Ishikawa (cell line): Measurements from ENCODE around the gene CYYR1.

ENCODE experiments used
- CEBPB ChIP-seq: IDR thresholded peaks from 2 replicates; pipeline ENCODE4 v1.6.1; 2012
- CREB1 ChIP-seq: IDR thresholded peaks from 2 replicates; pipeline ENCODE4 v1.6.1; 2012; ENCODE audit warnings: low read depth
- EGR1 ChIP-seq: IDR thresholded peaks from 2 replicates; pipeline ENCODE4 v1.6.1; 2012
- EP300 ChIP-seq: IDR thresholded peaks from 2 replicates; pipeline ENCODE4 v1.6.1; 2012; ENCODE audit warnings: borderline replicate concordance
- FOXM1 ChIP-seq: IDR thresholded peaks from 2 replicates; pipeline ENCODE4 v1.6.1; 2012; ENCODE audit warnings: low read depth, borderline replicate concordance
- MAX ChIP-seq: IDR thresholded peaks from 2 replicates; pipeline ENCODE4 v1.6.1; 2012
- NFIC ChIP-seq: IDR thresholded peaks from 2 replicates; pipeline ENCODE4 v1.6.1; 2012
- RAD21 ChIP-seq: IDR thresholded peaks from 2 replicates; pipeline ENCODE4 v1.6.1; 2012; ENCODE audit warnings: low read depth
- REST ChIP-seq: IDR thresholded peaks from 2 replicates; pipeline ENCODE4 v1.6.1; 2012; ENCODE audit warnings: low read depth, mild to moderate bottlenecking
- TAF1 ChIP-seq: IDR thresholded peaks from 2 replicates; pipeline ENCODE4 v1.6.1; 2012; ENCODE audit warnings: low read depth, mild to moderate bottlenecking
- TCF12 ChIP-seq: IDR thresholded peaks from 2 replicates; pipeline ENCODE4 v1.6.1; 2012; ENCODE audit warnings: low read depth
- TEAD4 ChIP-seq: IDR thresholded peaks from 2 replicates; pipeline ENCODE4 v1.6.1; 2012
- USF1 ChIP-seq: IDR thresholded peaks from 2 replicates; pipeline ENCODE4 v1.6.1; 2012
- YY1 ChIP-seq: IDR thresholded peaks from 2 replicates; pipeline ENCODE4 v1.6.1; 2012; ENCODE audit warnings: low read depth
- ZBTB7A ChIP-seq: IDR thresholded peaks from 2 replicates; pipeline ENCODE4 v1.6.1; 2012; ENCODE audit warnings: low read depth

CYYR1 gene

GRCh38 chr21:26534517-26534916, 38.6 kb downstream of the CYYR1 start:
- TF ChIP-seq EP300 (no peak), MAX (no peak), EGR1 (no peak), YY1 (no peak), CEBPB (no peak), CREB1 (no peak), ZBTB7A (no peak), NFIC (no peak), TAF1 (no peak), REST (no peak)

GRCh38 chr21:26532208-26532607, 40.9 kb downstream of the CYYR1 start:
- TF ChIP-seq EP300 (no peak), MAX (no peak)

GRCh38 chr21:26529526-26529925, 43.6 kb downstream of the CYYR1 start:
- TF ChIP-seq EP300 (no peak), USF1 (no peak), MAX (no peak), REST (no peak), CREB1 (no peak), TAF1 (no peak), TCF12 (no peak), YY1 (no peak), FOXM1 (no peak), CEBPB (no peak), ZBTB7A (no peak), TEAD4 (no peak), NFIC (no peak), EGR1 (no peak), RAD21 (no peak)

- TF ChIP-seq TCF12 (no peak), FOXM1 (no peak), EGR1 (no peak), RAD21 (no peak), EP300 (no peak), USF1 (no peak), CEBPB (no peak), YY1 (no peak), CREB1 (no peak), ZBTB7A (no peak), TEAD4 (no peak), TAF1 (no peak)
Observed at GRCh38 chr21:26528882-26529281, 44.2 kb downstream of the CYYR1 start.

GRCh38 chr21:26522704-26523103, 50.4 kb downstream of the CYYR1 start:
- TF ChIP-seq TCF12 (no peak), FOXM1 (no peak), TEAD4 (no peak), CEBPB (no peak), USF1 (no peak), ZBTB7A (no peak), MAX (no peak), REST (no peak), YY1 (no peak), EP300 (no peak), NFIC (no peak), RAD21 (no peak), EGR1 (no peak)
